22Rv1 (cell line): ENCODE measurements around the gene MED29.

Source experiments
- CTCF ChIP-seq: fragments of 450-650 bp; IDR thresholded peaks from 2 replicates; pipeline ENCODE4 v1.5.1; 2017; ENCODE audit warnings: mild to moderate bottlenecking
- ZFX ChIP-seq: fragments of 450-650 bp; IDR thresholded peaks from 2 replicates; pipeline ENCODE4 v1.6.1; 2017; ENCODE audit warnings: antibody characterized with exemption, borderline replicate concordance

DNA sequence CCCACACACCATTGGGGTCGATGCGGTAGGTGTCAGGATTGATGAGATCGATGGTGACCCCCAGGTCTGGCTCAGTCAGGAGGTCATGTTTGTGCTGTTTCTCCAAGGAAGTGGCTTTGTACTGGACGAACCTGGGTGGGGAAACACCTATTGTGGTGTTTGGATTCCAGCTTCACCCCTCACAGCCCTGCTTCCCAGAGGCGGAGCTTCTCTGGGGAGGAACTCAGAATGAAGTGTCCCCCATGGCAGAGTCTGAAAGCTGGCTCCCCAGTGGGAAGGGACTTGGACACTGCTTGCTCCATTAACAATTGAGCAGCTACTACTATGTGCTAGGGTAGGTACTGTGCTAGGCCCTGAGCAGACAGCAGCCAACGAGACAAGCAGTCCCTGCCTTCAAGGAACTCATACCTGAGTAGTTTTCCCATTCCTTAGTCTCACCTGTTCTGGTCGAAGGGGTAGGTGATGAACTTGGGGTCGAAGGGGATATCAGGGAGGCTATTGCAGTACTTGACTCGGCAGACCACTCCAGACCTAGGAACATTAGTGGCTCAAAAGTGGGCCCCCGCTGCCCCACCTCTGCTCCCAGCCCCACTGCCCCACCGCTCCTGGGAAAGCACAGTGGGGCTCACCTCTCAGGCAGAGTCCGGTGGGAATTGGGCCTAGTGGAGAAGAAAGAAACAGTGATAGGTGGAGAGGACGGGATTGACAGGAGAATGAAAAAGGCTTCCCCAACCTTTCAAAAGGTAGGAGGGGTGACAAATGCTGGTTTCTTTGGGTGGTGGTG, 1.4 kb upstream of the MED29 start:
- no peak for TF ChIP-seq CTCF
- TF ChIP-seq ZFX = no peak
